GM19023 (cell line): ENCODE data around the gene AP5Z1.

ENCODE experiments used
- ATAC-seq: cut with Tn5 transposase; IDR thresholded peaks from one replicate; pipeline ENCODE4 v1.9.1; 2021; ENCODE audit warnings: mild to moderate bottlenecking, moderate library complexity; ENCODE audit not compliant: unreplicated experiment

AP5Z1 gene

GRCh38 chr7:4819560-4820404, 44.4 kb downstream of the AP5Z1 start:
- no peak for ATAC-seq

- ATAC-seq: no peak
Measured at GRCh38 chr7:4820405-4820966, 45.1 kb downstream of the AP5Z1 start.

GRCh38 chr7:4820967-4821471, 45.6 kb downstream of the AP5Z1 start:
- no peak for ATAC-seq

- no peak for ATAC-seq
Measured at GRCh38 chr7:4822677-4823076, 47.3 kb downstream of the AP5Z1 start.

GRCh38 chr7:4823441-4824119, 48.2 kb downstream of the AP5Z1 start:
- no peak for ATAC-seq

- ATAC-seq: no peak
Measured at GRCh38 chr7:4824120-4824775, 48.8 kb downstream of the AP5Z1 start.

- no peak for ATAC-seq
Measured at GRCh38 chr7:4825081-4825480, 49.7 kb downstream of the AP5Z1 start.

- no peak for ATAC-seq
Measured at GRCh38 chr7:4828720-4829383, 53.4 kb downstream of the AP5Z1 start.

GRCh38 chr7:4830176-4830575, 54.8 kb downstream of the AP5Z1 start:
- ATAC-seq: no peak

- no peak for ATAC-seq
Measured at GRCh38 chr7:4831723-4832495, 56.5 kb downstream of the AP5Z1 start.

GRCh38 chr7:4832711-4833110, 57.3 kb downstream of the AP5Z1 start:
- ATAC-seq: no peak

GRCh38 chr7:4833176-4833575, 57.8 kb downstream of the AP5Z1 start:
- no peak for ATAC-seq

- ATAC-seq: no peak
Measured at GRCh38 chr7:4833691-4834600, 58.5 kb downstream of the AP5Z1 start.

GRCh38 chr7:4834601-4835397, 59.4 kb downstream of the AP5Z1 start:
- no peak for ATAC-seq

- no peak for ATAC-seq
Measured at GRCh38 chr7:4835398-4836205, 60.2 kb downstream of the AP5Z1 start.

- ATAC-seq: no peak
Measured at GRCh38 chr7:4836206-4836661, 60.8 kb downstream of the AP5Z1 start.
